Measurements from ENCODE around the gene EXOC3. TPM values are rescaled to one million over a fixed set of nuclear protein-coding genes. Genes with fewer than 3 reads are reported as not detected.
"Not testable (repeated sequence)": the region's sequence is repeated elsewhere in the genome, so short reads cannot be mapped to it uniquely, and the experiment has no call there.

Gene EXOC3
- total RNA-seq, 1 experiment from 2014 or later = 77.6 TPM

DNA sequence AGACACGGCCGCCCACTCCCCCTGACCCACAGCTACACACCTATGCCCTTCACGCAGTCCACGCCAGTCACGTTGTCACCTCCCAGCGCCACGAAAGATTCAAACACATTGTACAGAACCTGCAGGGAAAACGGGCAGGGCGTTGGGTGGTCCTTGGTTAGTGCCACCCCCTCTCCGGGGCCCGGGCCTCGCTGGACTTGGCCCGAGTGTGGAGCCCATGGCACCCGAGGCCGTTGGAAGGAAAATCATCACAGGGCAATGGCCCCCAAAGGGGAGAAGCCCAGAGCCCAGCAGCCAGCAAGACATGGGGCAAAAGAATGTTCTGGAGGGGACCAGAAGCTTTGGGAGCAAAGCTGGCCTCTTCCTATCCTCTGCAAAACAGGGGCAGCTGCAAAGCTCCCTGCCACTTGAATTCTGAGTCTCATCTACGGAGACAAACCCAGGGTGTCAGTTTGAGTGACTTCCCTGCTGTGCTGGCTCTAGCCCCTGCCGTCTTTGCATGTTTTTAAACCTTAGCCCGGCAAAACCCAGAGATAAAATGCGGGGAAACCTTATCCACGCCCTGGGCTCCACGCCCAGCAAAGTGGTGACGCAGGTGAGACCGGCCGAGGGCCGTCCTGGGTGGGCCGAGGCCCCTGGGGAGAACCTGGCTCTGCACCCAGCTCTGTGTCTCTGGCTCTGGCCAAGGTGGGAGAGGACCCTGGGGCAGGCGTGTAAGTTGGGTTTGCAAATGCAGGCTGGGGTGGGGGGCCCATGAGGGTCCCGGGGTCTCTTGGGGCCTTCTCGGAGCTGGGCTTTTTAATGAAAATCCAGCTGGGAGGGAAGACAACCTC lies 42.4 kb downstream of the EXOC3 start:
- DNase-seq (ENCODE audit: low read depth) = no peak

DNA sequence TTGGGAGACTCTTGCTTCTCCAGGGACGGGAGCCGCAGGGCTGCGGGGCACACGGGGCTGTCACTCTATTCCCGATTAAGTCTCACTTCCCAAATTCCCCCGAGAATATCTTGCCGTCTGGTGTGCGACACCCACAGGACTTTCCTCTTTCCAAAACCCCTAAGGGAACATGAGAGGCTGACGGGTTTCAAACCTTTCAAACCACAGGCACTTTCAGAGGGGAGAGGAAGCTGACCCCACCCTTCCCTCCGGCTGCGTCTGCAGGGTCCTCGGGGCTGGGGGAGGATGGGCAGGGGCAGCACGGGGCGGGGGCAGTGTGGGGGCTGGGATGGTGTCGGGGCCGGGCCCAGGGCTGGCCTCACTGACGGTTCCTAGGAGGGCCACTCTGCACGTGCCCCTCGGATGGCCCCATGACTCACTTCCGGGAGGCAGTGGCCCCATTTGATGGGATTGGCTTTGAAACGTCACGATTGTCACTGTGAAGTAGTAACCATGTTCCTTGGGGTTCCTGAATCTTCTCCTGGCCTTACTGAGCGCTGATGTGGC lies 43.0 kb downstream of the EXOC3 start:
- DNase-seq (ENCODE audit: low read depth) = no peak

DNA sequence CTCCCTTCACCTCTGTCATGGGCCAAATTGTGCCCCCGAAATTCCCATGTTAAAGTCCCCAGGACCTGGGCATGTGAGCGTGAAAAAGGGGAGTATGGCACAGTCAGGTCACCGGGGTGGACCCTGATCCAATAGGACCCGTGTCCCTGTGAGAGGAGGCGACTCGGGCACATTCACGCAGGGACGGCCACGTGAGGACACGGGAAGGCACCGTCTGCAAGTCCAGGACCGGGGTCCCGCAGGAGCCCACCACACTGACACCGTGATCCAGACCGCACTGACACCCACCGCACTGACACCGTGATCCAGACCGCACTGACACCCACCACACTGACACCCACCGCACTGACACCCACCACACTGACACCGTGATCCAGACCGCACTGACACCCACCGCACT lies 43.6 kb downstream of the EXOC3 start:
- DNase-seq (ENCODE audit: low read depth) = not testable (repeated sequence)

DNA sequence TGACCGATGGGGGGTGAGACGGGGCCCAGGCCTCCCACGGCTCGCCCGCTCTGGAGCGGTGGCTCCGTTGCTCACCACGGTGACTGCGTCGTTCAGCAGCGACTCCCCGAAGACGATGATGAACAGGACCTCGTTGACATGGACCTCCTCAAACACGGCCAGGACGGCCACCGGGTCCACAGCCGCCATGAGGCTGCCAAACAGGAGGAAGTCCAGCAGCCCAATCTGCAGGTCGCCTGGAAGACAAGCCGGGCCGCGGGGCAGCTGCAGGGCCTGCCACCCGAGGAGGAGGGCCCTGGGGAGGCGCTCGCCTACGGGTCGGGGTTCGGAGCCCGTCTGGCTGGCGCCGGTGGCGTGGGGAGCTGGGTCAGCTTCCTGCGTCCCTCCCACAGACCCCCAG lies 45.3 kb downstream of the EXOC3 start:
- no peak for DNase-seq (ENCODE audit: low read depth)

DNA sequence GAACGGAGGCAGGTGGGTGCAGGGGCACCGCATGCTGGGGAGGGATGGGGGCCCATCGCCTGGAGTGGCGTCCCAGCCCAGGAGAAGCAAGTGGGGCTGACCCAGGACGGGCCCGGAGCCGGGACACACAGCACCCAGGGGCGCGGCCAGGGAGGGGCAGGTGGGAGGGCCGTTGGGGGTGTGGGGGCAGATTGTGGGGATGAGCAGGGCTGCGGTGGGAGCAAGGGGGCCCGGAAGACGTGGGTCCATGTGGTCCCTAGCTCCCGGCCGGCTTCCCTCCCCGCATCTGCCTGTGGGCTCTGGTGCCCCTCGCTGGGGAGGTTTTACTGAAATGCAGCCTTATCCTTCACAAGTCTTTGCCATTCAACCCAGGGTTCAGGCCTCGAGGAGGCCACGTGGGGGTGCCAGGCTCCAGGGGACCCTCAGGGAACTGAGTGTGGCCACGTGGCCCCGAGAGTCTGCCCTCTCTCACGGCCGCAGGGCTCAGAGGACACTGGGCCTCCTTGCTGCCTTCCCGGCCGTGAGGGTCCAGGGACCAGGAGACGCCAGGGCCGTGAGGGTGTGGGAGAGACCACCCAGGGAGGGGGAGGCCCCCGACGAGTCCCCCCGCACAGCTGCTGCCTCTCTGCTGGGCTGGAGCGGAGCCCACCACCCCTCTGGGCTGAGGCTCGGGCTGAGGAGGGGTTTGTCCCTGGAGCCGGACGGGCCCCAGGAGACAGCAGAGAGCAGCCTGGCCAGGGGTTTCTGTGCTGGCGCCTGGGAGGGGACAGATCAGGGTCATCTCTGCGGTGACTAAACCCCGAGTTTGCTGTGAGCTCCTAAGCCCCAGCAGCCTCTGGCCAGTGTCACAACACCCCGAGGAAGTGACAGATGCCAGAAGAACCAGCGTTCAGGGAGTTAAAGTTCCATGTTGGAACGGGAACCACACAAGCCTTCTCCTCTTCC lies 46.0 kb downstream of the EXOC3 start:
- DNase-seq (ENCODE audit: low read depth) = no peak

DNA sequence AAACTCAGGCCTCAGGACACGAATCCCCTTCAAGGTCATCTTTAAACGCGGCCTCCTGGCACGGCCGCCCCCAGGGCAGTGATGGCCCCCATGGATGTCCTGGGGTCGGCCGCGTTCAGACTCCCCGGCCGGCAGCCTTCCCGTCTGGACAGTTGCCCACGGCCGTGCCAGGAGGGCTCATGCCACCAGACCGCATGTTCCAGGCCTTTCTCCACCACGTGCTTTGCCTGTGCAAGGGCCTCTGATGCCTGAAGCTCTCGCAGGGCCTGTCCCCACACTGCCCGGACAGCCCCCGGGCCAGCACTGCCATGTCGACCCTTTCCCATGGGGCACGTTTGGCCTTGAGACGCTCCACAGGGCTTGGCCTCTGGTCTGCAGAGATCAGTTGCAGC lies 46.7 kb downstream of the EXOC3 start:
- DNase-seq (ENCODE audit: low read depth) = no peak

DNA sequence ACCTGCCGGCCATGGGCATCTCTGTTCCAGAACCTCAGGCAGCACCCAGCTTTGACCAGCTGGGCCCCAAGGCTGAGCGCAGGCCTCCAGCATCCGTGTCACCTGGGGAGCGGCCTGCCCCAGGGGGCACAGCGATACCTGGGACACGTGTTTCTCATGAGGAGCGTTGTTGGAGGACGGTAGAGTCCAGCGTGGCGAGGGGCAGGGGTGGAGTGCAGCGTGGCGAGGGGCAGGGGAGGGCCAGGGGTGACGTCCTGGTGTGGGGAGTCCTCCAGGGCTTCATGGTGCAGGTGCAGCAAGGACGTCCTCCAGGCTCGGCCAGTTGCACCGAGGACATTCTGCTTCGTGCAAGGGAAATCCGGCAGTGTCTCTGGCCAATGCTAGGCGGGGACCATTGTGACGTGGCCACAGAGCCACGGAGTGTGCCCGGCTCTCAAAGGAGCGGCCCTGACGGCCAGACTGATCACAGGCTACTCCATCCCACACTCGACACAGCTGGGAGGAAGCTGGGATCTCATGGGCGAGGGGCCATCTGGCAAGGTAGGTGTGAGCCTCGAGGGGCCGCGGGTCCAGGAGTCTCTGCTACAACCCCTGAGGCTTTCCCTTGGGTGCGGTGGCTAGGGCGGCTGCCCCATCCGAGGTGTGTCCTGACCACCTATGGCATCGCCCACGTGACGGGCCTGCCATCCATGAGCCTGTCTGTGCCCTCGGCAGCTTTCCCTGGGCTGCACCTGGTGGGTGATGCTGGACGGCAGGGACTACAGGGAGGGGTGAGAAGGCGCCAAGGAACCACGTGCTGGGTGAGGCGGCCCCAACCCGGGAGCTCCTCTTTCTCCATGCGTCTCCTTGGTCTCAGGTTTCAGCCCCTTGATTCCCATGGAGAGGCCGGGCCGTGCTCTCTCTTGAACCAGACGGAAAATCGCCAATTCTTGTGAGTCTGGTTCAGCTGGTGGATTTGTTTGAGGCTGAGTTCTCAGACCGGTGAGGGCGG lies 47.4 kb downstream of the EXOC3 start:
- no peak for DNase-seq (ENCODE audit: low read depth)

DNA sequence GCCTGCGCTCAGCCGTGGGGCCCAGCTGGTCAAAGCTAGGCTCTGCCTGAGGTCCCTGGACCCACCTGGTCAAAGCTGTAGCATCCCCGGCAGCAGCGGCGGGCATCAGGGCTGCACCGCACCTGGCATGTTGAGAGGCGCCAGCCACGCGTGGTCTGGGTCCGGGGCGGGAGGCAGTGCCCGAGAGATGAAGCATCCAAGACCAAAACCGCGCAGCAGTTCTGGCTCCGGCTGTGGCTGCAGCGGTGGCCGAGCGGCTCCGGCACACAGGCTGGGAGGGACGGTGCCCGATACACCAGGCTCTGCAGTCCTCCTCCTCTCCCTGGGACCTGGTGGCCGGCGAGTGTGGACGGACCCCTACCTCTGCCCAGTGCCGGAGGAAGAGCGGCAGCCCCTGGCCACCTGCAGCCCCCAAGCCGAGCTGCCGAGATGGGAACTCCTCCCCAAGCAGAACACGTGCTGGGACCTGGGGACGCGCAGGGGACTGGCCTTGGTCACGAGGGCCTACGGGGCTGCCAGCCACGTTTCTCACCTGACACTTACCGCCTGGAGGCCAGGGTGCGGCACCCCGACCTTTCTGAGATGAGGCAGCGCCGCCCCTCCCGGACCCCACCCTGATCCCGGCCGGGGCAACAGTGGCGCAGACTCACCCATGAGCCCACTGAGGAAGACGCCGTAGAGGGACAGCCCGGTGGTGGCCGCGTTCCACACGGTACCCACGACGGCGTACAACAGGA lies 48.3 kb downstream of the EXOC3 start:
- DNase-seq (ENCODE audit: low read depth) = no peak

DNA sequence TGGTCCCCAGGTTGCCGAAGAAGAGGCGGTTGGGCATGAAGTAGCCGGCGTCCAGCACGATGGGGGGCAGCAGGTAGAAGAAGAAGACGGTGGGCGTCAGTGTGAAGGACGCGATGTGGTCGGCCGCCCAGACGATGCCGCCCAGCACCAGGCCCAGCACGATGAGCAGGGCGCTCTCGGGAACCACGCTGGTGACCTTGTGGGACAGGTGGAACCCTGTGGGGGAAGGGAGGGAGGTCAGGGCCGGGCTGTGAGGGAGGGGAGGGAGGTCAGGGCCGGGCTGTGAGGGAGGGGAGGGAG lies 48.8 kb downstream of the EXOC3 start:
- no peak for DNase-seq (ENCODE audit: low read depth)

DNA sequence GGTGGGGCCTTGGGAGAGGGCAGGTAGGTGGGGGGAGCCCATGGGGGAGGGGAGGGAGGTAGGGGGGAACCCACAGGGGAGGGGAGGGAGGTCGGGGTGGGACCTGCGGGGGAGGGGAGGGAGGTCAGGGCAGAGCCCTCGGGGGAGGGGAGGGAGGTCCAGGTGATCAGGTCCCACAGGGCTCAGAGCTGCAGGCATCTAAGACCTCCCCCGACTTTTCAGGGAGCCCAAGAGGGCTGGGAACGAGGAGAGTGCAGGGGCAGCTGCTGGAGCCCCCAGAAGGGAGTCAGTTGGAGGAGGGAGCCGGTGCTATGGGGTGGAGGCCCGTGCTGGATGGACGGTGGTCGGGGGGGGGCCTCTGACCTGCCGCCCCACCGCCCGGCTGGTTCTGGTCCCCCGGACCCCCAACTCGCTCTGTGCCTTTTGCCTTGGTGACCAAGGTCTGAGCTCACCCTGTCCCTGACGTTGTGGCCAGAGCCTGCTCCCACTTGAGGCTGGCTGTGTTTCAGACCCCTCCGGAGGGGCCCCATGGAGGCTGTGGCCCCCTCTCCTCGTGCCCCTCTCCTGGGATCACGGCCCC lies 49.4 kb downstream of the EXOC3 start:
- DNase-seq (ENCODE audit: low read depth) = no peak

DNA sequence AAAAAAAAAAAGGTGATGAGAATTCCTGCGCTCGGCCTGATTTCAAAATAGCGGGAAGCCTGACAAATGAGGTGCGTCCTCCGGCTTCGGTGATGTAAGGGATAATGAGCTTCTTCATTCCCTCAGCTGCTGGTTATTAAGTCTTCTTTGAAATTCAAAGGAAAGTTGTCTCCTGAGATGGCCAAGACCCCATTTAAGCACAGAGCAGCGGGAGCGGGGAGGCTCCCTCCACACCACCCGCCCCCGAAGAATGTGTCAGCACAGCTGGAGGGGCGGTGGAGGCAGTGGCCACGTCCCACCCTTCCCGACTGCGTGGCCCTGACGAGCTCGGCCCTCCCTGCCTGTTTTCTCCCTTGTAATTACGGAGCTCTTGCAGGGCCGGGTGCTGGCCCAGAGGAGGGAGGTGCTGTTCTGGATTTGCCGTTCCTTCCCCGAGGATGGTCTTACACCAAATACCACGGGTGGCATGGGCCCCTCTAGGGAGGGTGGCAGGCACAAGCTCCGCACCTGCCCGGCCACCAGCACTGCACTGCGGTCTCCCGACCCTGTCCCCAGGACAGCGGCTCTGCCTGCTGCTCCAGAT lies 50.2 kb downstream of the EXOC3 start:
- no peak for DNase-seq (ENCODE audit: low read depth)

DNA sequence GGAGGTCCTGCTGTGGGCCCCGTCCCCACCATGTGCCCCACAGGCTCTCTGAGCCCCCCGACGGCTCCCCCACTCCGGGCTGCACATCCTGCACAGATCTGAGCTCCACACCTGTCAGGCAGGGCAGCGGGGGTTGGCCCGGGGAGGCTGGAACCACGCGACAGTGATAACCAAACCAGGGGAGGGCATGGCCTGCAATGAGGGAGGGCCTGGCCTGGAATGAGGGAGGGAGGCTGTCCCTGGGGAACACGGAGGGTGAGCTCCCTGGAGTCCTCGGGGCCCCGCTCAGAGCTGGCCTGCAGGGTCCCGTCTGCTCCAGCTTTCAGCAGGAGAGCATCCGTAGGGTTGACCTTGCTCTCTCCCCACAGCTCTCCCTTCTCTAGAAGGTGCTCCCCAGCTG lies 50.8 kb downstream of the EXOC3 start:
- DNase-seq (ENCODE audit: low read depth) = no peak

DNA sequence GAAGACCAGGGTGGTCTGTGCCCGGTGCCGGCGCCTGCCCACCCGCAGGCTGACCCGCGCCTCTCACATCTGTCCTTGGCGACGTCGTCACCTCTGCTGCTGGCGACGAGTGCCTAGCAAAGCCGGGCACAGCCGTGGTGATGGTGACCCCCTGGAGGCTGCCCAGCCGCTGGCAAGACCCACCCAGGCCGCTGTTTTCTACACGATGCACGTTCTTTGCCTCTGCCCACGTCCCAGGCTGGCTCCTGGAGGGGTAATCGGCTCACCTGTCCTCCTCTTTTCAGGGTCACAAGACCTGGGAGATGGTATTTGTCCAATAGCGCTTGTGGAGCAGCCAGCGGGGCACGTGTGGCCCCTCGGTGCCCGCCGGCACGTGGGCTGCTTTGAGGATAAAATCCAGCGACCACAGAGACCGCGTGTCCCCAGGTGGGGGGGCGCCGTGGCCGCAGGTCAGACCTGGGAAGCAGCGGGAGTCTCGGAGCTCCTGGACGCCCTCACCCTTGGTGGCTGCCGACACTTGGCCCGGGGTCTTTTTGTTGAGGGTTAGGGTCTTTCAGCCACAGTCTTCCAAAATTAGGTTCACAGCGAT lies 51.8 kb downstream of the EXOC3 start:
- DNase-seq (ENCODE audit: low read depth) = no peak

DNA sequence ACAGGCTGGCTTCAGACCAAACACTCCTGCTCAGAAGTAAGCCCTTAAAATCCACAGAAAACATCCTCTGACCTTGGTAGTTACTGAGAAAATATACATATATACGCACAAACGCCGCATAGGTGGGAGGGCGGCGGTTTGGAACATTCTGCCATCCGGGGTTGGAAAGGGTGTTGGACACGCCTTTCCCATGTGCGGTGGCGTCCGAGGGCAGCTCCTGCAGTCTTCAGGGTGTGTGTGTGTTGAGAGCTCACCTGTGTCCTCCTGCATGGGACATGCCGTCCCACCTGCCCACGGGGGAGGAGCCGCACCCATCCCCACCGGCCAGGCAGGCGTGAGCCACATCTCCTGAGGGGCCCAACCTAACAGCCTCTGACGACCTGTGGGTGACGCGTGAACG lies 53.1 kb downstream of the EXOC3 start:
- DNase-seq (ENCODE audit: low read depth) = no peak

DNA sequence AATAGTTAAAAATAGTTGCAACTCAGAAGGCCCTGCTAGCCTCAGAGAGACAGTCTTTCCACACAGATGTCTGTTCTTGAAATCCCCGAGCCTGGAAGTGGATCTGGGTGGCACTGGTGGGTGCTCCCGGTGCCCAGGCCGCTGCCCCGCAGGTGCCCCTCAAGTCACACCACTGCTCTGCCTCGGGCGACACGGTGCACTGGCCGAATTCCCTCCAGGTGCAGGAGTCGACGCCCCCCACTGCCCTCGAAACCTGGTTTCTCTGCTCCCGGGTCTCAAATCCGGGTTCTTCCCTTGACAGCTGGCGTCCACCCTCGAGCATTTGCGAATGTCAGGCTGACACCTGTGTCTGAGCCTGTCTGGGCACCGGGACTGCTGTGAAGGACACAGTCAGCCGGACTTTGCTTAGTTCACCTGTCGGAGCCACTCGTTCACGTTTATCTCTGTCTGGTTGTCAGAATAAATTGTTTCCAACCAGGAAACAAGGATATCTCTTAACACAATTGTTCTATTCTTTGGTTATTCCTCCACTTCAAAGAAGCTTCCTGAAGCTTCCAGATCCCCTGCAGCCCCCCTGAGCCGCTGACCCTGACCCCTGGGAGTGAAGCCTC lies 54.2 kb downstream of the EXOC3 start:
- DNase-seq (ENCODE audit: low read depth) = no peak

DNA sequence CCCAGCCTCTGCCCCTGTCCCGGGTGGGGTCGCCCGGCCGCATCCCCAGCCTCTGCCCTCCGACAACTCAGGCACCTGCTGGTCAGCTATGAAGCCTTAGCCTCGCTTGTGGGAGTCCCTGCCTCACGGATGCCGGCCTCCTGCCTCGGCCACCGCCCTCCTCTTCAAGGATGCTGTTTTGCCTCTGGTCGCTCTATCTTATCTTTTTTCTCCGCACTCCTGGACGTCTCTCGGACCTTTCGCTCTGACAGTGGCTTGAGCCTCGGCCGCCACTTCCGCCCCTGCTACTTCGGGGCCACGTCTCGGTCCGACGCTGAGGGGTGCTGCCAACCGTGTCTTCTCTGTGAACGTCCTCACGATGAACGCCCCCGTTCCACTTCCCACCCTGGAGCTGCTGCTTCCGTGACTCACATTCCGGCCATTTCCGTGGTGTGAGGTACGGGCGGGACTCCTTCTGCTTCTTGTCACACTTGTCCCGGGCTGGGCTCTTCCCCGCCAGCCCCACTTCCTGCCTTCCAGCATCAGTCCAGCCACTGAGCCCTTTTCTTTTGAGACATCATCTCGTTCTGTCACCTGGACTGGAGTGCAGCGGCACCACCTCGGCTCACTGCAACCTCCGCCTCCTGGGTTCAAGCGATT lies 55.0 kb downstream of the EXOC3 start:
- no peak for DNase-seq (ENCODE audit: low read depth)

DNA sequence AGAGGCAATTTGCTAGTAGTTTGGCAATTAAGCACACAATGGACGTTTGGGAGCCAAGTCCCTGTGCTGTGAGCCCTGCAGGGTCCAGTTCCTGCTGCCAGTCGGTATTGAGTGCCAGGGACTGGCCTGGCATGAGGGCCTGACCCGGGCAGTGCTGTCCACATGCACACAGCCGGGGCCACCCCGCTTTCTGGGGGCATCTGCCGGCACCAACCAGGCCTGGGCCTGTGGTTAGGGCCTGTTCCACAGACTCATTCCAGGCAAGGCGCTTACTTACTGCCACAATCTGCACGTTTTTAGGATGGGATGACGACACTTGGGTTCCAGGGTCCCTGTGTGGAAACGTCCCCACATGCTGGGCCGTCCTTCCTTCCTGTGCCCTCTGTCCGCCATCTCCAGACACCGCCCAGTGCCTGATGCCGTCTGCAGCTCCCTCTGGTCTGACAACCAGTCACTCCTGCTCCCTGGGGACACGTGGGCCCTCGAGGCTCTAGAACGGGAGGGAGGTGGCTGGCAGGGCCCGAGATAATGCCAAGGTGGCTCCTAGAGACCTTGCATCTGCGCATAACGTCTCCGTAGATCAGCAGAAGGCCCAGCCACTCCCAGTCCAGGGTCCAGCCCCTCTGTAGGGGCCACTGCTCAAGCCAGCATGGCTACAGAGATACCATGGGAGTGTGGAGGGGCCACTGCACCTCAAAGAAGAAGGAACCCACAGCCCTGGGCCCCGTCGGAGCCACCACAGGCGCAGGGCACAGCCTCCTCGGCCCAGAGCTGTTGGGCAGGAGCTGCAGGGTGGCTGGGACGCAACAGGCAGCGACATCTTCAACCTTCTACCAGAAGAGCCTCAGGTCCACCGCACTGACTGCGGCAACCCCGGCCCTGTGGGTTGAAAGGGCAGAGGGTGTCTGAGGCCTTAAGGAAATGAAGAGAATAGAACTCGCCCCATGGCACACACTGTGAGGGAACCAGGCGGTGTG lies 56.5 kb downstream of the EXOC3 start:
- DNase-seq (ENCODE audit: low read depth) = no peak

Measured in HT1080 (cell line).